Transverse colon (tissue), 4 donors: ENCODE data around the gene TMEM143.

ENCODE experiments used
- EP300 ChIP-seq: sonication (generic); formaldehyde crosslinking; IDR thresholded peaks from one replicate; pipeline ENCODE4 v1.6.1; 2017; ENCODE audit warnings: antibody characterized with exemption, low read depth
- POLR2A ChIP-seq: fragments of 450-650 bp; IDR thresholded peaks from one replicate; pipeline ENCODE4 v1.6.1; 2016; ENCODE audit warnings: antibody characterized with exemption, mild to moderate bottlenecking, moderate library complexity
- POLR2AphosphoS5 ChIP-seq, 3 donors: sonication (generic); formaldehyde crosslinking; IDR thresholded peaks; one replicate each; pipeline ENCODE4 v1.6.1; 2016; ENCODE audit warnings: antibody characterized with exemption in 3 of 3
- TF ChIP-seq, protein P1 (sequence below), 5 experiments: fragments of 200-600 bp in 3 of 5; fragments of 450-650 bp in 2 of 5; sonication (generic) in 3 of 5; IDR thresholded peaks; 1 replicate in 2 of 5; 2 replicates in 3 of 5; pipeline ENCODE4 v1.5.1; 2016 to 2017; ENCODE audit warnings: antibody characterized with exemption in 5 of 5, inconsistent platforms in 3 of 5, mild to moderate bottlenecking in 2 of 5, moderate library complexity in 1 of 5

DNA sequence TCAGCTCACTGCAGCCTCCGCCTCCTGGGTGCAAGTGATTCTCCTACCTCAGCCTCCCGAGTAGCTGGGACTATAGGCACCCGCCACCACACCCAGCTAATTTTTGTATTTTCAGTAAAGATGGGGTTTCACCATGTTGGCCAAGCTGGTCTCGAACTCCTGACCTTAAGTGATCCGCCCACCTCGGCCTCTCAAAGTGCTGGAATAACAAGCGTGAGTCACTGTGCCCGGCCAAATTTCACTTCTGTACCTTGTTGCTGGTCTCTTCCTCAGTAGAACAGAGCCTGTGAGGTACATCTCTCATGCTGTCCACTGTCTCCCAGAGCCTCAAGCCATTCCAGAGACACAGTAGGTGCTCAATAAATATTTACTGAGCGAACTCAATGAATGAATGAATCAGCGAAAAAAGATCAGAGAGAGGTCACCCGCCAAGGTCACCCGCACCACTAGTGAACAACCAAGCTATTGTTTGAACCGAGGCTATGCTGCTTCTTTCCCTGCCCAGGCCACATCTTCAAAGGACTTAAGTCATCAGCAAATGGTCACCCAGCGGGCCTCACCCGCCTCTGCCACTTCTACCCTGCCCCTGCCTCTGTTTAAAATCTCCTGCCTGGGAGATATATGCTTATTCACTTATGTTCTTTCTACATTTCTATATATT lies 9.3 kb downstream of the TMEM143 start:
- TF ChIP-seq, protein P1, sequence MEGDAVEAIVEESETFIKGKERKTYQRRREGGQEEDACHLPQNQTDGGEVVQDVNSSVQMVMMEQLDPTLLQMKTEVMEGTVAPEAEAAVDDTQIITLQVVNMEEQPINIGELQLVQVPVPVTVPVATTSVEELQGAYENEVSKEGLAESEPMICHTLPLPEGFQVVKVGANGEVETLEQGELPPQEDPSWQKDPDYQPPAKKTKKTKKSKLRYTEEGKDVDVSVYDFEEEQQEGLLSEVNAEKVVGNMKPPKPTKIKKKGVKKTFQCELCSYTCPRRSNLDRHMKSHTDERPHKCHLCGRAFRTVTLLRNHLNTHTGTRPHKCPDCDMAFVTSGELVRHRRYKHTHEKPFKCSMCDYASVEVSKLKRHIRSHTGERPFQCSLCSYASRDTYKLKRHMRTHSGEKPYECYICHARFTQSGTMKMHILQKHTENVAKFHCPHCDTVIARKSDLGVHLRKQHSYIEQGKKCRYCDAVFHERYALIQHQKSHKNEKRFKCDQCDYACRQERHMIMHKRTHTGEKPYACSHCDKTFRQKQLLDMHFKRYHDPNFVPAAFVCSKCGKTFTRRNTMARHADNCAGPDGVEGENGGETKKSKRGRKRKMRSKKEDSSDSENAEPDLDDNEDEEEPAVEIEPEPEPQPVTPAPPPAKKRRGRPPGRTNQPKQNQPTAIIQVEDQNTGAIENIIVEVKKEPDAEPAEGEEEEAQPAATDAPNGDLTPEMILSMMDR (IDR thresholded peaks at IDR 0.05), result no peak
- TF ChIP-seq POLR2A (no peak), POLR2AphosphoS5 (IDR thresholded peaks at IDR 0.05) (no peak), EP300 (no peak)
